Spleen (tissue), 11 donors: ENCODE measurements around the gene CNKSR3. TPM values are rescaled to one million over a fixed set of nuclear protein-coding genes. Genes with fewer than 3 reads are reported as not detected.
A peak's percentile ranks its signal among the peaks of the same experiment; 100 is the strongest.

ENCODE experiments used
- DNase-seq: peaks from one replicate; pipeline ENCODE4 v3.0.0-alpha.2; 2020
- H3K27ac ChIP-seq, 8 donors: fragments of 200-600 bp; sonication (generic) in 7 of 8; 1 replicate in 4 of 8; 2 replicates in 4 of 8; pipeline versions ENCODE4 v1.5.0 to v1.8.0; 2016 to 2021; ENCODE audit warnings: inconsistent platforms in 4 of 8, mild to moderate bottlenecking in 4 of 8, moderate library complexity in 1 of 8
- H3K27me3 ChIP-seq, 7 donors: fragments of 200-600 bp; sonication (generic) in 6 of 7; replicated peaks in 1 of 7; 1 replicate in 4 of 7; 2 replicates in 3 of 7; pipeline versions ENCODE4 v1.5.0 to v1.8.0; 2016 to 2021; ENCODE audit warnings: inconsistent platforms in 3 of 7, mild to moderate bottlenecking in 1 of 7
- H3K36me3 ChIP-seq, 6 donors: fragments of 200-600 bp; sonication (generic) in 5 of 6; 1 replicate in 4 of 6; 2 replicates in 2 of 6; pipeline versions ENCODE4 v1.5.0 to v1.8.0; 2016 to 2021; ENCODE audit warnings: inconsistent platforms in 2 of 6
- H3K4me1 ChIP-seq, 6 donors: fragments of 200-600 bp; sonication (generic) in 5 of 6; 1 replicate in 3 of 6; 2 replicates in 3 of 6; pipeline versions ENCODE4 v1.5.0 to v1.8.0; 2016 to 2021; ENCODE audit warnings: inconsistent platforms in 3 of 6
- H3K4me3 ChIP-seq, 8 donors: fragments of 200-600 bp; sonication (generic) in 7 of 8; 1 replicate in 4 of 8; 2 replicates in 4 of 8; pipeline versions ENCODE4 v1.5.0 to v1.8.0; 2016 to 2021; ENCODE audit warnings: inconsistent platforms in 4 of 8, mild to moderate bottlenecking in 4 of 8, moderate library complexity in 2 of 8
- H3K9me3 ChIP-seq, 8 donors: fragments of 200-600 bp; sonication (generic) in 7 of 8; 1 replicate in 4 of 8; 2 replicates in 4 of 8; pipeline versions ENCODE4 v1.5.0 to v1.8.0; 2016 to 2021; ENCODE audit warnings: inconsistent platforms in 4 of 8
- POLR2A ChIP-seq, 3 donors: fragments of 450-650 bp; IDR thresholded peaks; one replicate each; pipeline ENCODE4 v1.5.1; 2017; ENCODE audit warnings: antibody characterized with exemption in 3 of 3, mild to moderate bottlenecking in 1 of 3
- POLR2AphosphoS5 ChIP-seq, 3 donors: sonication (generic); formaldehyde crosslinking; IDR thresholded peaks; one replicate each; pipeline ENCODE4 v1.5.1; 2017; ENCODE audit warnings: antibody characterized with exemption in 3 of 3
- WGBS, 5 donors: extraction: QIAGEN DNeasy Blood & Tissue Kit in 3 of 5; methylation state at CpG; one replicate each; pipeline versions ENCODE4 v1.1.5 to v1.1.7; 2013 to 2018; 5-methylcytosine and 5-hydroxymethylcytosine counted together
- intact Hi-C: fragments of 100-400 bp; cut with DNase I; formaldehyde crosslinking; loops from one replicate; pipeline ENCODE4 v1.15.0; 2023; ENCODE audit warnings: low total_unique reads
- polyA plus RNA-seq, 3 donors: library from polyadenylated mRNA; stranded (reverse); fragments of 200-250 nt; gene quantifications; one replicate each; pipeline ENCODE4 v1.2.1, GENCODE V29; 2013
- total RNA-seq, 7 donors: library from RNA; depleted of rRNA in 3 of 7; stranded (reverse); fragments of >200 nt in 3 of 7; fragmentation: NEBNext Ultra II Directional in 4 of 7; extraction: Animal tissue kit (Norgen Biotek cat#: 25700) in 4 of 7; gene quantifications; one replicate each; pipeline versions ENCODE4 v1.1.0 to v1.2.1, GENCODE V29; 2016 to 2021
- TF ChIP-seq, protein P1 (sequence below), 11 experiments: fragments of 200-600 bp in 7 of 11; fragments of 450-650 bp in 4 of 11; sonication (generic) in 4 of 11; IDR thresholded peaks in 8 of 11; conservative IDR thresholded peaks in 3 of 11; 1 replicate in 7 of 11; 2 replicates in 4 of 11; pipeline versions ENCODE4 v1.4.0 to v1.8.0; 2016 to 2021; ENCODE audit warnings: antibody characterized with exemption in 11 of 11, inconsistent platforms in 4 of 11, mild to moderate bottlenecking in 1 of 11
- donor health status: healthy with polysubstance abuse.
- donor health status: DM: no; HTN: no; CAD: no; lungs with moderate emphysema.
- donor health status: DM: no; HTN: no; CAD: no.
- donor health status: Bipolar disorder and iron deficiency.
- donor health status: healthy.
- donor health status: DM: no; HTN: no; CAD: no.
- donor health status: DM: yes; HTN: yes; CAD: no.

Gene CNKSR3
- total and polyA plus RNA-seq, 10 donors, result 1.7 to 45.0 (median 18.0) TPM

DNA sequence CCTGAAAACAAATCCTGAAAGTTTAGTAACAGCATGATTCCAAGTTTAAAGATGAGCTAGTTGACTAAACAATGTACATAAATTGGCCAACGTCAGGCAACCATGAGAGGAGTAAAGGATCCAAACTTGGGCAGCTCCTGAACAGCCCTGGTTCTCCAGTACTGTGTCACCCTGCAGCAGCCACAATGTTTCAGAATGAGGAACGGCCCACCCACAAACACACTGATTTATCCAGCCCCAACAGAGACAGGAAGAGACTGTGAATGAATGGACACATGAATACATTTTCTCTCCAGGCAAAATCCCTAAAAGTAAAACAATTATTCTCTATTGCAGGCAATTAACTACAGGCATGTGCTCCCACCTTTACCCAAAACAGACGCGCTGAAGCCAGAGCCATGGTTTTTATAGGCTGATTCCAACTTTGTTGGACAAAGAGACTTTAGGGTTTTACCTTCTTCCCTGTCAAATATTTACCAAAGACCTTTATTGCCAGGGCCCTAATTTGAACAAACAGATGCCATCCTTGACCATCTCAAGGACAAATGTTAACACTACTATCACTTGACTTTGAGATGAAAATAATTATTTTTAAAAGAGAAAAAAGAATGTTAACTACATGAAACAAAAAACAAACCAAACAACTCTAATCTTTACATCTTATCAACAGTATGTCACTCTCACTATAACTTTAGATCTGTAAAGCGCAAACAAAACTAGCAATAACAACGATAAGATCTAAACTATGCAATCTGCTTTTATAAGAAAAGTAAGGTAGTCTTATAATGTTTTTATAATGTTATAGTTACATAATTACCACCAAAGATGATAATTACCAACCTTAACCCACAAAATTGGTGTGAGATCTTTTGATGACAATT, 22.9 kb downstream of the CNKSR3 start:
- H3K36me3 ChIP-seq, result no peaks in the 10 kb centered on the region
- intact Hi-C loops, result no loop called here
- no peak for TF ChIP-seq POLR2A (IDR thresholded peaks at IDR 0.05)
- TF ChIP-seq, protein P1, sequence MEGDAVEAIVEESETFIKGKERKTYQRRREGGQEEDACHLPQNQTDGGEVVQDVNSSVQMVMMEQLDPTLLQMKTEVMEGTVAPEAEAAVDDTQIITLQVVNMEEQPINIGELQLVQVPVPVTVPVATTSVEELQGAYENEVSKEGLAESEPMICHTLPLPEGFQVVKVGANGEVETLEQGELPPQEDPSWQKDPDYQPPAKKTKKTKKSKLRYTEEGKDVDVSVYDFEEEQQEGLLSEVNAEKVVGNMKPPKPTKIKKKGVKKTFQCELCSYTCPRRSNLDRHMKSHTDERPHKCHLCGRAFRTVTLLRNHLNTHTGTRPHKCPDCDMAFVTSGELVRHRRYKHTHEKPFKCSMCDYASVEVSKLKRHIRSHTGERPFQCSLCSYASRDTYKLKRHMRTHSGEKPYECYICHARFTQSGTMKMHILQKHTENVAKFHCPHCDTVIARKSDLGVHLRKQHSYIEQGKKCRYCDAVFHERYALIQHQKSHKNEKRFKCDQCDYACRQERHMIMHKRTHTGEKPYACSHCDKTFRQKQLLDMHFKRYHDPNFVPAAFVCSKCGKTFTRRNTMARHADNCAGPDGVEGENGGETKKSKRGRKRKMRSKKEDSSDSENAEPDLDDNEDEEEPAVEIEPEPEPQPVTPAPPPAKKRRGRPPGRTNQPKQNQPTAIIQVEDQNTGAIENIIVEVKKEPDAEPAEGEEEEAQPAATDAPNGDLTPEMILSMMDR (IDR thresholded peaks at IDR 0.05 in 8 of 11, conservative IDR thresholded peaks at IDR 0.05 in 3 of 11), result no peak
- no peak for TF ChIP-seq POLR2AphosphoS5 (IDR thresholded peaks at IDR 0.05)
- peaks cover 0 to 36% (median 6%) of the 10 kb centered on the region in 6 donors for H3K4me1 ChIP-seq
- no peak for DNase-seq
- no peaks in the 10 kb centered on the region for H3K27me3 ChIP-seq
- no peaks in the 10 kb centered on the region for H3K9me3 ChIP-seq
- no peak overlapping the region for H3K4me3 ChIP-seq
- WGBS, 5 donors, result 79 to 89% (median 82%) methylated on average over 6 of the region's 6 CpGs
- H3K27ac ChIP-seq, result no peak overlapping the region

DNA sequence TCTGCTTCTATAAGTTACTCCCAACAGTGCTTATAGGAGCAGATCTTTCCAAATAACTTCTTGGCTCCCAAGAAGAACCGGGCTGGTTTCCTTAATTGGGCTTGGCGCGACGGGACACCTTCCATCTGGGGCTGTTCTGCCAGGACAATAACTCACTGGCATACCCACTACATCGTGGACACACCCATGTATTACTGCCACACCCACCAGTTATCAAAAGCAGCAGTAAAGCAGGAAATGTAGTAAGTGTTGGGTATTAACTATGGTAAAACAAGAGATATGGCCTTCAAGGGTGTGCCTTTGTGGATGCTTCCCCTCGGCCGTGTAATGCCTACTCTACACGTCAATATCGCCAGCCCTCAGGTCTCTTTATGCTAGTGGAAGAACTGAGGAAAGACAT, 24.7 kb downstream of the CNKSR3 start:
- H3K4me1 ChIP-seq, result peaks cover 0 to 30% (median 8%) of the 10 kb centered on the region in 6 donors
- no peak overlapping the region for H3K4me3 ChIP-seq
- H3K9me3 ChIP-seq, result no peaks in the 10 kb centered on the region
- 60 to 77% (median 66%) methylated on average over 9 of the region's 9 CpGs for WGBS, 5 donors
- H3K27me3 ChIP-seq, result no peaks in the 10 kb centered on the region
- no peaks in the 10 kb centered on the region for H3K36me3 ChIP-seq
- peak; percentile 23 for DNase-seq
- TF ChIP-seq POLR2A (IDR thresholded peaks at IDR 0.05), result no peak
- TF ChIP-seq POLR2AphosphoS5 (IDR thresholded peaks at IDR 0.05), result no peak
- intact Hi-C loops, result no loop called here
- H3K27ac ChIP-seq, result no peak overlapping the region

DNA sequence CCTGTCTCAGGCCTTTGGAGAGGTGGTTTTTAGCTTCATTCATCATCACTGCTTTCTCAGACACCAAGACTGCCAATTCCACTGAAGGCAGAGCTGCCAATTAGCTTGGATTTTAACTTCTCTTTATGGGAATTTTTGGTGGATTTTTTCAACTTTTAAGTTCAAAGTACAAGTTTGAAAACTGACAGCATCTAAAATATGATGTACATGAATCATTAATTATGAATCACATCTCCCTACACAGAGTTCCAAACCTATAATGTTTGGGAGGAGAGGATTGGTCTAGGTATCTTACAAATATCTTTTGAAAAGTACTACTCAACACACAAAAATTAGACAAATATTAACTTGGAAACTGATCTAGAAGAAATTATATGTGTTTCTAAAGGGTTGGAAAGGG, 25.5 kb downstream of the CNKSR3 start:
- no peaks in the 10 kb centered on the region for H3K36me3 ChIP-seq
- H3K27ac ChIP-seq, result no peak overlapping the region
- TF ChIP-seq POLR2AphosphoS5 (IDR thresholded peaks at IDR 0.05) (no peak), POLR2A (IDR thresholded peaks at IDR 0.05) (no peak)
- TF ChIP-seq, protein P1 (IDR thresholded peaks at IDR 0.05 in 8 of 11, conservative IDR thresholded peaks at IDR 0.05 in 3 of 11), result no peak
- H3K27me3 ChIP-seq, result no peaks in the 10 kb centered on the region
- H3K4me1 ChIP-seq, result peaks cover 0 to 30% (median 9%) of the 10 kb centered on the region in 6 donors
- no peak overlapping the region for H3K4me3 ChIP-seq
- intact Hi-C loops, result no loop called here
- DNase-seq, result no peak
- no peaks in the 10 kb centered on the region for H3K9me3 ChIP-seq

DNA sequence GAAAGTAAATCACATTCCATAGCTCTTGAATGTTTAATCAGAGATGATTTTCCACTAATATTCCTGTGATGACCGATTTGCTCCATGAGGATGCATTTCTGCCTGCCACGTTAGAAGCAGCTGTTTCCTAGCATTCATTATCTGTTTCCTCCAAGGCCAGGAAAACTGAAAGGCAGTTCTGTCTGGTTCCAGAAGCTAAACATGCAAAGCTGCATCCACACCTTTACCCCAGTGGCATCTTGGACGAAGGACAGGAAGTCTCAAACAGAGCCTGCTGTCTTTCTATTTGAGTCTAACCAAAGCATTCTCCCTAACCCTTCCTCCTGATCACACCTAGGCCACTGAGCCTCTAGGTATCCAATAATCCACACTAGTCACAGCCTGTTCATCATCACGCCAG, 27.6 kb downstream of the CNKSR3 start:
- peaks cover 0 to 36% (median 17%) of the 10 kb centered on the region in 6 donors for H3K4me1 ChIP-seq
- H3K27me3 ChIP-seq, result no peaks in the 10 kb centered on the region
- DNase-seq, result no peak
- no peaks in the 10 kb centered on the region for H3K36me3 ChIP-seq
- H3K9me3 ChIP-seq, result no peaks in the 10 kb centered on the region
- TF ChIP-seq, protein P1 (IDR thresholded peaks at IDR 0.05 in 8 of 11, conservative IDR thresholded peaks at IDR 0.05 in 3 of 11), result no peak
- TF ChIP-seq POLR2A (IDR thresholded peaks at IDR 0.05) (no peak), POLR2AphosphoS5 (IDR thresholded peaks at IDR 0.05) (no peak)
- WGBS, 5 donors, result 35 to 44% (median 42%) methylated on average over 4 of the region's 4 CpGs
- intact Hi-C loops, result no loop called here
- H3K4me3 ChIP-seq, result no peak overlapping the region
- H3K27ac ChIP-seq, result peak overlapping the region in 1 of 8 donors; percentile 9
